MM.1S (cell line): ENCODE measurements around the gene TLR4.

Experiments used
- DNase-seq: peaks from one replicate; pipeline ENCODE4 v3.0.0-alpha.2; 2015
- H2AFZ ChIP-seq: fragments of 300-600 bp; sonication (generic); 2 replicates; pipeline ENCODE4 v1.6.0; 2016; ENCODE audit warnings: antibody characterized with exemption, low read length
- H3F3A ChIP-seq: fragments of 300-600 bp; sonication (generic); 2 replicates; pipeline ENCODE4 v1.6.1; 2016; ENCODE audit warnings: mild to moderate bottlenecking, antibody characterized with exemption, low read length, moderate library complexity, mixed read lengths; ENCODE audit not compliant: insufficient read depth
- H3K27ac ChIP-seq: fragments of 300-600 bp; sonication (generic); 2 replicates; pipeline ENCODE4 v1.5.1; 2016; ENCODE audit warnings: mild to moderate bottlenecking, low read length
- H3K27me3 ChIP-seq: fragments of 300-600 bp; sonication (generic); replicated peaks from 2 replicates; pipeline ENCODE4 v1.6.0; 2016; ENCODE audit warnings: low read length; ENCODE audit not compliant: insufficient read depth
- H3K36me3 ChIP-seq: fragments of 300-600 bp; sonication (generic); replicated peaks from 2 replicates; pipeline ENCODE4 v1.6.1; 2016; ENCODE audit warnings: mild to moderate bottlenecking, low read length, mixed read lengths; ENCODE audit not compliant: insufficient read depth
- H3K4me1 ChIP-seq: fragments of 300-600 bp; sonication (generic); 2 replicates; pipeline ENCODE4 v1.6.1; 2016; ENCODE audit warnings: low read length, mixed read lengths
- H3K4me2 ChIP-seq: fragments of 300-600 bp; sonication (generic); 2 replicates; pipeline ENCODE4 v1.6.0; 2016; ENCODE audit warnings: low read depth, low read length
- H3K4me3 ChIP-seq: fragments of 300-600 bp; sonication (generic); 2 replicates; pipeline ENCODE4 v1.5.1; 2016; ENCODE audit warnings: low read length, mixed read lengths
- H3K79me2 ChIP-seq: fragments of 300-600 bp; sonication (generic); 2 replicates; pipeline ENCODE4 v1.6.1; 2016; ENCODE audit warnings: mixed run types, low read length, mixed read lengths
- H3K9ac ChIP-seq: fragments of 300-600 bp; sonication (generic); 2 replicates; pipeline ENCODE4 v1.6.1; 2016; ENCODE audit warnings: low read length, mixed read lengths
- H3K9me2 ChIP-seq: fragments of 300-600 bp; sonication (generic); replicated peaks from 2 replicates; pipeline ENCODE4 v1.6.1; 2016; ENCODE audit warnings: mild to moderate bottlenecking, low read length, mixed read lengths; ENCODE audit not compliant: insufficient read depth
- H3K9me3 ChIP-seq: fragments of 300-600 bp; sonication (generic); replicated peaks from 2 replicates; pipeline ENCODE4 v1.6.1; 2016; ENCODE audit warnings: mild to moderate bottlenecking, low read length, mixed read lengths; ENCODE audit not compliant: insufficient read depth
- H4K20me1 ChIP-seq: fragments of 300-600 bp; sonication (generic); 2 replicates; pipeline ENCODE4 v1.6.1; 2016; ENCODE audit warnings: mild to moderate bottlenecking, low read length, moderate library complexity, mixed read lengths; ENCODE audit not compliant: insufficient read depth
- CTCF ChIP-seq: fragments of 300-600 bp; sonication (generic); IDR thresholded peaks from 2 replicates; pipeline ENCODE4 v1.5.1; 2016; ENCODE audit warnings: antibody characterized with exemption, low read length, mixed read lengths
- EZH2 ChIP-seq: fragments of 300-600 bp; sonication (generic); optimal IDR thresholded peaks from 2 replicates; pipeline ENCODE3; 2017; ENCODE audit warnings: low read depth, mild to moderate bottlenecking, antibody characterized with exemption, low read length, mixed read lengths
- EZH2phosphoT487 ChIP-seq: fragments of 300-600 bp; sonication (generic); IDR thresholded peaks from 2 replicates; pipeline ENCODE4 v1.6.1; 2018; ENCODE audit warnings: antibody characterized with exemption, low read length

Gene TLR4

GRCh38 chr9:117706421-117707116 lies 2.4 kb downstream of the TLR4 start:
- peaks cover 13% of the 10 kb centered on the region for H3K4me1 ChIP-seq
- no peak overlapping the region for H3K4me2 ChIP-seq
- H4K20me1 ChIP-seq, result no peaks in the 10 kb centered on the region
- no peaks in the 10 kb centered on the region for H3K79me2 ChIP-seq
- no peak overlapping the region for H2AFZ ChIP-seq
- no peak for DNase-seq
- no peak overlapping the region for H3K27ac ChIP-seq
- H3K9ac ChIP-seq, result no peak overlapping the region
- H3K9me3 ChIP-seq, result no peaks in the 10 kb centered on the region
- no peaks in the 10 kb centered on the region for H3K9me2 ChIP-seq
- H3K36me3 ChIP-seq, result no peaks in the 10 kb centered on the region
- peaks cover 17% of the 10 kb centered on the region for H3F3A ChIP-seq
- no peak overlapping the region for H3K4me3 ChIP-seq
- no peaks in the 10 kb centered on the region for H3K27me3 ChIP-seq
- no peak for TF ChIP-seq EZH2phosphoT487
- no peak for TF ChIP-seq CTCF
- no peak for TF ChIP-seq EZH2

GRCh38 chr9:117707561-117707960 lies 3.4 kb downstream of the TLR4 start:
- H3K79me2 ChIP-seq, result no peaks in the 10 kb centered on the region
- H3K9ac ChIP-seq, result no peak overlapping the region
- TF ChIP-seq EZH2phosphoT487 (no peak), EZH2 (no peak), CTCF (no peak)
- H3K27me3 ChIP-seq, result no peaks in the 10 kb centered on the region
- DNase-seq, result no peak
- no peaks in the 10 kb centered on the region for H3K9me3 ChIP-seq
- H3F3A ChIP-seq, result peaks cover 17% of the 10 kb centered on the region
- no peak overlapping the region for H3K27ac ChIP-seq
- H2AFZ ChIP-seq, result no peak overlapping the region
- H3K9me2 ChIP-seq, result no peaks in the 10 kb centered on the region
- H3K4me3 ChIP-seq, result no peak overlapping the region
- peaks cover 13% of the 10 kb centered on the region for H3K4me1 ChIP-seq
- no peaks in the 10 kb centered on the region for H3K36me3 ChIP-seq
- H3K4me2 ChIP-seq, result no peak overlapping the region
- H4K20me1 ChIP-seq, result no peaks in the 10 kb centered on the region

GRCh38 chr9:117709936-117710335 lies 5.7 kb downstream of the TLR4 start:
- Histone ChIP-seq H3K79me2 (no peaks in the 10 kb centered on the region), H3K36me3 (no peaks in the 10 kb centered on the region), H3K27ac (no peak overlapping the region), H3K4me3 (no peak overlapping the region), H4K20me1 (no peaks in the 10 kb centered on the region), H3K4me1 (no peaks in the 10 kb centered on the region), H3K27me3 (no peaks in the 10 kb centered on the region), H3F3A (no peaks in the 10 kb centered on the region), H2AFZ (no peak overlapping the region), H3K9ac (no peak overlapping the region), H3K9me2 (no peaks in the 10 kb centered on the region), H3K9me3 (no peaks in the 10 kb centered on the region), H3K4me2 (no peak overlapping the region)
- TF ChIP-seq CTCF (no peak), EZH2 (no peak)
- DNase-seq, result no peak
